Inferior parietal cortex (tissue), 1 donor: ENCODE results near the gene DPP6.
A peak's percentile ranks its signal among the peaks of the same experiment; 100 is the strongest.
"Not testable (repeated sequence)": the region's sequence is repeated elsewhere in the genome, so short reads cannot be mapped to it uniquely, and the experiment has no call there.

Experiments
- DNase-seq: peaks from one replicate; pipeline ENCODE4 v3.0.0-alpha.2; 2016; ENCODE audit errors: extremely low spot score

The DPP6 gene

GRCh38 chr7:154909241-154910105 is 857.3 kb downstream of the DPP6 start:
- DNase-seq: no peak

- DNase-seq: no peak
These were observed 857.9 kb downstream of the DPP6 start for GRCh38 chr7:154910125-154910524.

GRCh38 chr7:154910977-154911376 is 858.8 kb downstream of the DPP6 start:
- DNase-seq: no peak

GRCh38 chr7:154911411-154911810 is 859.2 kb downstream of the DPP6 start:
- no peak for DNase-seq

GRCh38 chr7:154911862-154912455 is 859.8 kb downstream of the DPP6 start:
- no peak for DNase-seq

- DNase-seq: peak; percentile 55
These were observed 860.9 kb downstream of the DPP6 start for GRCh38 chr7:154912871-154913637.

GRCh38 chr7:154913638-154914307 is 861.6 kb downstream of the DPP6 start:
- DNase-seq: peak; percentile 88

GRCh38 chr7:154914308-154914995 is 862.3 kb downstream of the DPP6 start:
- DNase-seq: no peak

- no peak for DNase-seq
These were observed 862.8 kb downstream of the DPP6 start for GRCh38 chr7:154914996-154915380.

- no peak for DNase-seq
These were observed 863.4 kb downstream of the DPP6 start for GRCh38 chr7:154915600-154915999.

GRCh38 chr7:154916381-154916780 is 864.2 kb downstream of the DPP6 start:
- DNase-seq: no peak

GRCh38 chr7:154916856-154917807 is 864.9 kb downstream of the DPP6 start:
- DNase-seq: no peak

GRCh38 chr7:154917808-154918160 is 865.6 kb downstream of the DPP6 start:
- DNase-seq: no peak

- no peak for DNase-seq
These were observed 866.1 kb downstream of the DPP6 start for GRCh38 chr7:154918266-154918665.

- DNase-seq: no peak
These were observed 866.5 kb downstream of the DPP6 start for GRCh38 chr7:154918741-154919140.

GRCh38 chr7:154919344-154920225 is 867.4 kb downstream of the DPP6 start:
- DNase-seq: no peak

GRCh38 chr7:154922472-154922871 is 870.3 kb downstream of the DPP6 start:
- DNase-seq: not testable (repeated sequence)

- peak; percentile 92 for DNase-seq
These were observed 875.5 kb downstream of the DPP6 start for GRCh38 chr7:154927624-154928125.
